ENCODE data around the gene PM20D2. TPM values are rescaled to one million over a fixed set of nuclear protein-coding genes. Genes with fewer than 3 reads are reported as not detected.

The PM20D2 gene
- total RNA-seq, 1 donor from 2014 or later = 15.3 TPM

GRCh38 chr6:89190741-89191140, 44.9 kb downstream of the PM20D2 start:
- H3K27me3 Mint-ChIP-seq (ENCODE audit: low read depth) = peaks cover 5% of the 10 kb centered on the region
- no peak overlapping the region for H3K4me3 Mint-ChIP-seq (ENCODE audit: low read depth)
- DNase-seq (ENCODE audit: low spot score) = no peak
- no peak overlapping the region for H3K27ac Mint-ChIP-seq
- intact Hi-C loops (cut with micrococcal nuclease) = no loop called here
- peaks cover 22% of the 10 kb centered on the region for H3K9me3 Mint-ChIP-seq
- H3K4me1 Mint-ChIP-seq (ENCODE audit: low read depth) = no peaks in the 10 kb centered on the region
- H3K36me3 Mint-ChIP-seq (ENCODE audit: low read depth) = peaks cover 3% of the 10 kb centered on the region

DNA sequence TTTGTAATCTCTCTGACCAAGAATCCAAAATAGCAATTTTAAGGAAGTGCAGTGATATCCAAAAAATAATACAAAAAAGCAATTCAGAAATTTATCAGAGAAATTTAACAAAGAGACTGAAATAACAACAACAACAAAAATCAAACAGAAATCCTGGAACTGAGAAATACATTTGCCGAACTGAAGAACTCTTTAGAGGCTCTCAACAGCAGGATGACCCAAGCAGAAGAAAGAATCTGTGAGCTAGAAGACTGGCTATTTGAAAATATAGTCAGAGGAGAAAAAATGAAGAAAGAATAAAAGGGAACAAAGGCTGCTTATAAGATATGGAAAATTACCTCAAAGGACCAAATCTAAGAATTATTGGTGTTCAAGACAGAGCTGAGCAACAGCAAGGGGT, 48.7 kb downstream of the PM20D2 start:
- intact Hi-C loops (cut with micrococcal nuclease) = no loop called here
- H3K4me3 Mint-ChIP-seq (ENCODE audit: low read depth) = no peak overlapping the region
- no peak overlapping the region for H3K27ac Mint-ChIP-seq
- peaks cover 23% of the 10 kb centered on the region for H3K9me3 Mint-ChIP-seq
- H3K4me1 Mint-ChIP-seq (ENCODE audit: low read depth) = no peaks in the 10 kb centered on the region
- peaks cover 6% of the 10 kb centered on the region for H3K27me3 Mint-ChIP-seq (ENCODE audit: low read depth)
- peaks cover 3% of the 10 kb centered on the region for H3K36me3 Mint-ChIP-seq (ENCODE audit: low read depth)
- DNase-seq (ENCODE audit: low spot score) = no peak

DNA sequence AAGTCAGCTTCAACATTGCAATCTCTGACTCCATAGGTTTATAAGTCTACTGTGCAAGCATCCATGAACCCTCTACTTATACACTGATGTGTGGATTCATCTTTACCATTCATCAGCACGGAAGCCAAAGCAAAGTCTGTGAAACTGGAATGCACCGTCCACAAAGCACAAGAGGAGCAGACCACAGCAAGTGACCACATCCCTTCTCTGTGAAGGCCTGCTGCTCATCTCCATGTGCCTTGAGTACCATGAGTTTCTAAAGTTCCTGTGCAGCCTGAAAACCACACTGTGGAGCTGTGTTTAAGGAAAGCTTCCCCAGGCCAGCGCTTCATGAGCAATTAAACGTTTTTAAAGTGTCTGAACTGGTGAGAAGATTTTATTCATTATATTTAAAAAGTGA, 51.3 kb downstream of the PM20D2 start:
- no peaks in the 10 kb centered on the region for H3K4me1 Mint-ChIP-seq (ENCODE audit: low read depth)
- peaks cover 9% of the 10 kb centered on the region for H3K27me3 Mint-ChIP-seq (ENCODE audit: low read depth)
- peaks cover 23% of the 10 kb centered on the region for H3K9me3 Mint-ChIP-seq
- H3K36me3 Mint-ChIP-seq (ENCODE audit: low read depth) = peaks cover 3% of the 10 kb centered on the region
- no peak overlapping the region for H3K4me3 Mint-ChIP-seq (ENCODE audit: low read depth)
- intact Hi-C loops (cut with micrococcal nuclease) = no loop called here
- H3K27ac Mint-ChIP-seq = no peak overlapping the region
- no peak for DNase-seq (ENCODE audit: low spot score)

GRCh38 chr6:89198235-89198634, 52.4 kb downstream of the PM20D2 start:
- DNase-seq (ENCODE audit: low spot score) = no peak
- no peak overlapping the region for H3K27ac Mint-ChIP-seq
- intact Hi-C loops (cut with micrococcal nuclease) = no loop called here
- H3K4me1 Mint-ChIP-seq (ENCODE audit: low read depth) = no peaks in the 10 kb centered on the region
- peaks cover 20% of the 10 kb centered on the region for H3K9me3 Mint-ChIP-seq
- H3K36me3 Mint-ChIP-seq (ENCODE audit: low read depth) = peaks cover 3% of the 10 kb centered on the region
- no peak overlapping the region for H3K4me3 Mint-ChIP-seq (ENCODE audit: low read depth)
- peaks cover 9% of the 10 kb centered on the region for H3K27me3 Mint-ChIP-seq (ENCODE audit: low read depth)

DNA sequence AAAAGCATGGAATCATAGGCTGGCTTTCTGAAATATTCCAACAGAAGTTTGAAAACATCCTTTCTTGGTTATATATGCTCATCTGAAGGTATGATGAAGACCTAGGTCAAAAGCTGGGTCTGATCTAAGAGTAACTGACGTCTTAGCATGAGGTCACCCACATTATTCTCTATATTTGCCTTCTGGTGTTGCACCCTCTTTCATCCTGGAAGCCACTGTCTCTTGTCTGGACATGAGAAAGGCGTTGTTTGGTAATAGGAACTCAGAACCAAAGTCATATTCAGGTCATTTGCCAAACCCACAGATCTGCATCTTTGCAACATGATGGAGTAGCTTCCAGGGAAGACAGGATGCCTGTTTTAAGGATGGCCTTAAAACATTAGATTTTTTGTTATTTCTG, 53.7 kb downstream of the PM20D2 start:
- intact Hi-C loops (cut with micrococcal nuclease) = no loop called here
- Mint-ChIP-seq H3K4me1 (ENCODE audit: low read depth) (no peaks in the 10 kb centered on the region), H3K27me3 (ENCODE audit: low read depth) (peaks cover 9% of the 10 kb centered on the region), H3K36me3 (ENCODE audit: low read depth) (peaks cover 3% of the 10 kb centered on the region), H3K9me3 (peaks cover 13% of the 10 kb centered on the region), H3K27ac (no peak overlapping the region), H3K4me3 (ENCODE audit: low read depth) (no peak overlapping the region)
- DNase-seq (ENCODE audit: low spot score) = no peak

GRCh38 chr6:89200706-89201215, 54.9 kb downstream of the PM20D2 start:
- Mint-ChIP-seq H3K27me3 (ENCODE audit: low read depth) (peaks cover 5% of the 10 kb centered on the region), H3K27ac (no peak overlapping the region), H3K9me3 (peaks cover 1% of the 10 kb centered on the region), H3K36me3 (ENCODE audit: low read depth) (no peaks in the 10 kb centered on the region), H3K4me3 (ENCODE audit: low read depth) (no peak overlapping the region), H3K4me1 (ENCODE audit: low read depth) (no peaks in the 10 kb centered on the region)
- intact Hi-C loops (cut with micrococcal nuclease) = no loop called here
- DNase-seq (ENCODE audit: low spot score) = no peak

DNA sequence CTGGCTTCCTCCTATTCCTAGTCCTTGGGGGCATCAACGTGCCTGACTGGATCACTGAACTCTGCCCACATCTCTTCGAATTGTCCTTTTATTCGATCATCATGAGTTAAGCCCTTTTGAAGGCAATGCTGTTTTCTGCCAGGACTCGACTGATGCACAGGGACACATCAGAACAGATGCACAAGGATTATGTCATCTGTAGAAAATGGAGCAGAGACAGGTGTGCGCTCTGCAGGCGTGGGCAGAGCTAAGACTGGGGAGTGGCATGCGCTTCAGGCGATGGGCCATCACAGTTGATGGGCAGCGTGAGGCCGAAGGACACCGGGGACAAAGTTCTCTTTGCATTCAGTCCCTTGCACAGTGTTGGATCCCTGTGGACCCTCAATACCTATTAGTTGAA, 58.2 kb downstream of the PM20D2 start:
- no peaks in the 10 kb centered on the region for H3K4me1 Mint-ChIP-seq (ENCODE audit: low read depth)
- no peak overlapping the region for H3K27ac Mint-ChIP-seq
- no peaks in the 10 kb centered on the region for H3K36me3 Mint-ChIP-seq (ENCODE audit: low read depth)
- H3K27me3 Mint-ChIP-seq (ENCODE audit: low read depth) = peaks cover 3% of the 10 kb centered on the region
- DNase-seq (ENCODE audit: low spot score) = no peak
- intact Hi-C loops (cut with micrococcal nuclease) = no loop called here
- H3K9me3 Mint-ChIP-seq = no peaks in the 10 kb centered on the region
- no peak overlapping the region for H3K4me3 Mint-ChIP-seq (ENCODE audit: low read depth)

DNA sequence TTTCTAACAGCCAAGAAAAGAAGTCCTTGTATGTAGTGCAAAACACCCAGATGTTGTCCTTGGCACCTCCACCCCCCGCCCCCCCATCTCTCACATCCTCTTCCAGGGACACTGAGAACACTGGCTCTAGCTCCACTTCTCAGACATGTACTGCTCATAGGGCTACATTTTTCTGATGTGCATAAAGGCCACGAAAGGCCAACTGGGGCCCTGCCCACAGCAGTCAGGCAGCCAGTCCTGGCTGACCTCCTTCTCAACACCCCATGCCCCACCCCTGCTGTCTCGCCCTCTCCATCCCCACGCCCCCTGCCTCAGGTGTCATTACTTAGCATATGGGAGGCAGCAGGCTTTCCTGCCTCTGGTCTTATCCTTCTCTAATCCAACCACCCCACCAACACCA, 60.0 kb downstream of the PM20D2 start:
- H3K27ac Mint-ChIP-seq = no peak overlapping the region
- H3K36me3 Mint-ChIP-seq (ENCODE audit: low read depth) = no peaks in the 10 kb centered on the region
- H3K4me3 Mint-ChIP-seq (ENCODE audit: low read depth) = no peak overlapping the region
- H3K27me3 Mint-ChIP-seq (ENCODE audit: low read depth) = no peaks in the 10 kb centered on the region
- H3K9me3 Mint-ChIP-seq = no peaks in the 10 kb centered on the region
- no peaks in the 10 kb centered on the region for H3K4me1 Mint-ChIP-seq (ENCODE audit: low read depth)
- DNase-seq (ENCODE audit: low spot score) = no peak
- intact Hi-C loops (cut with micrococcal nuclease) = no loop called here

- Mint-ChIP-seq H3K27ac (no peak overlapping the region), H3K4me1 (ENCODE audit: low read depth) (no peaks in the 10 kb centered on the region), H3K36me3 (ENCODE audit: low read depth) (no peaks in the 10 kb centered on the region), H3K4me3 (ENCODE audit: low read depth) (no peak overlapping the region), H3K27me3 (ENCODE audit: low read depth) (peaks cover 8% of the 10 kb centered on the region), H3K9me3 (no peaks in the 10 kb centered on the region)
- no peak for DNase-seq (ENCODE audit: low spot score)
- intact Hi-C loops (cut with micrococcal nuclease) = no loop called here
Measured at GRCh38 chr6:89208551-89208950, 62.7 kb downstream of the PM20D2 start.

- intact Hi-C loops (cut with micrococcal nuclease) = no loop called here
- Mint-ChIP-seq H3K9me3 (no peaks in the 10 kb centered on the region), H3K4me1 (ENCODE audit: low read depth) (no peaks in the 10 kb centered on the region), H3K36me3 (ENCODE audit: low read depth) (no peaks in the 10 kb centered on the region), H3K4me3 (ENCODE audit: low read depth) (no peak overlapping the region), H3K27me3 (ENCODE audit: low read depth) (peaks cover 12% of the 10 kb centered on the region), H3K27ac (no peak overlapping the region)
- DNase-seq (ENCODE audit: low spot score) = no peak
Measured at GRCh38 chr6:89209457-89209856, 63.6 kb downstream of the PM20D2 start.

DNA sequence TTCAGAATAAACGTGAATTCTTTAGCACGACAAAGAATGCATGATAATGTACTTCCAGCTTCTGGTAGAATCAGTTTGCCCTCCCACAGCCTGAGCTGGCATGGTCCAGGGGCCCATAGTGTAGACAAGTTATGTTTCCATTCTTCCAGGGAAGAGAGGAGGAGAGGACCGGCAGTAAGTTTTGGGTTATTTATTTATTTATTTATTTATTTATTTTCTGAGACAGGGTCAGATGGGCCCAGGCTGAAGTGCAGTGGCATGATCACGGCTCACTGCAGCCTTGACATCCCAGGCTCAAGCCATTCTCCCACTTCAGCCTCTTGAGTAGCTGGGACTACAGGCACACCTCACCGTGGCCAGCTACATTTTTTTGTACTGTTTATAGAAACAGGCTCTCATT, 66.6 kb downstream of the PM20D2 start:
- Mint-ChIP-seq H3K27ac (no peak overlapping the region), H3K36me3 (ENCODE audit: low read depth) (no peaks in the 10 kb centered on the region), H3K4me3 (ENCODE audit: low read depth) (no peak overlapping the region), H3K27me3 (ENCODE audit: low read depth) (peaks cover 21% of the 10 kb centered on the region), H3K4me1 (ENCODE audit: low read depth) (no peaks in the 10 kb centered on the region), H3K9me3 (no peaks in the 10 kb centered on the region)
- intact Hi-C loops (cut with micrococcal nuclease) = no loop called here
- no peak for DNase-seq (ENCODE audit: low spot score)

GRCh38 chr6:89214197-89214596, 68.3 kb downstream of the PM20D2 start:
- Mint-ChIP-seq H3K27ac (no peak overlapping the region), H3K4me3 (ENCODE audit: low read depth) (no peak overlapping the region), H3K36me3 (ENCODE audit: low read depth) (no peaks in the 10 kb centered on the region), H3K9me3 (no peaks in the 10 kb centered on the region), H3K27me3 (ENCODE audit: low read depth) (peaks cover 21% of the 10 kb centered on the region), H3K4me1 (ENCODE audit: low read depth) (no peaks in the 10 kb centered on the region)
- DNase-seq (ENCODE audit: low spot score) = no peak
- intact Hi-C loops (cut with micrococcal nuclease) = no loop called here

Measured in activated T-helper 2 cell treated with anti-CD3 and anti-CD28 coated beads, Interferon-gamma antibody, Interleukin-2, Interleukin-4, amounts not matched to agents 10 μg/mL and 5 μg/mL and 100 μg/mL, durations not matched to agents 14 hours and 24 hours and 36 hours (primary cell).